Activated gamma-delta T cell treated with anti-CD3 and anti-CD28 coated beads, Interleukin-2, amount 50 U/mL, for 16 hours (primary cell): Measurements from ENCODE around the gene SRC.
"Not testable (repeated sequence)": the region's sequence is repeated elsewhere in the genome, so short reads cannot be mapped to it uniquely, and the experiment has no call there.

Experiments used
- DNase-seq: peaks from one replicate; pipeline ENCODE4 v3.0.0-alpha.2; 2020; ENCODE audit warnings: low read depth

SRC gene

DNA sequence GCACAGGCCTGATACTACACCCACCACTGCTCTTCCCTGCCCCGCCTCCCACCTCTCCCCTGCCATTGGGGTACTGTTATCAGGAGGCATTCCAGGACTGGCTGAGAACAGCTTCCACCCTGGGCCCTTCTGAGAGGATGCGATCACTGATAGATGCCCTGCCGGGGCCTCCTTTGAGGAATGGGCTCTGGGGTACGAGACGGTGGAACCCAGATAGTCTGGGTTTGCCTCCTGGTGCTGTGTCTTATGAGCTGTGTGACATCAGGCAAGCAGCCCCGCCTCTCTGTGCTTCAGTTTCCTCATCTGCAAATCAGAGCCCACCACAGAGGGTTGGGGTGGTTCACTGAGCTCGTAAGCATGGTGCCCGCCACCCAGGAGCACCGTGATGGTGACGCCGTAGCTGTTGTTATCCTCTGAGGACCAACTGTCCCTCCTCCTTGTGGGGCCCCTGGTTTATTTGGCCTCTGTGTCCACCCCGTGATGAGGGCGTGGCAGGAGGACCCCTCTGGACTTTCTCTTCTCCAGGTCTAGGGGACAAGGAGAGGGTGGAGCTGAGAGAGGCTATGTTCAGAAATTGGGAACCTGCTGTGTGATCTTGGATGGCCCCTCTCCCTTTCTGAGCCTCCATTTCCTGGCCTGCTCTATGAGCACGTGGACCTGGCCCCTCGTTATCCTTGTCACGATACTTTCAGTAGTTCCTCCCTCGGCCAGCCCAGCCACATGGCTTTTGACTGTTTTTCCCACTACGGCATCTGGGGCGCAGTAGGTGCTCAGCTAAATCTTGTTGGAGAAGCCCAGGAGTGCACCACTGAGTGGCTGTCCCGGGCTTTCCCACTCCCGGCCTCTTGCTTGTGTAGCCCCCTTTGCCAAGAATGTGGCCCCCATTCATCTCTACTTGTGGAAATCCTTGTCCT lies 18.3 kb downstream of the SRC start:
- DNase-seq, result no peak

DNA sequence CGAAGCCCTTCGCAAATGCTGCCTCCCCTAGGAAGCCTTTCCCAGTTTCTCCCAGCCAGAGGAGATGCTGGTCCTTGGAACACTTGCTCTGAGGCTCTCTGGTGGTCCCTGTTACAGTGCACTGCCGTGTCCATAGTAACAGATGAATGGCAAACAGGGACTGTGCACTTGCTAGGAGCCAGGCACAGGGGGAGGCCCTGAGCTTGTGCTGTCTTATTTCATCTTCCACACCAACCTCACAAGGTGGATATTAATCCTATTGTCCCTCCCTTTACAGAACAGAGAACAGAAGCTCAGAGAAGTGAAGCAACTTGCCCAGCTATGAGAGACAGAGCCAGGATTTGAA lies 19.0 kb downstream of the SRC start:
- no peak for DNase-seq

DNA sequence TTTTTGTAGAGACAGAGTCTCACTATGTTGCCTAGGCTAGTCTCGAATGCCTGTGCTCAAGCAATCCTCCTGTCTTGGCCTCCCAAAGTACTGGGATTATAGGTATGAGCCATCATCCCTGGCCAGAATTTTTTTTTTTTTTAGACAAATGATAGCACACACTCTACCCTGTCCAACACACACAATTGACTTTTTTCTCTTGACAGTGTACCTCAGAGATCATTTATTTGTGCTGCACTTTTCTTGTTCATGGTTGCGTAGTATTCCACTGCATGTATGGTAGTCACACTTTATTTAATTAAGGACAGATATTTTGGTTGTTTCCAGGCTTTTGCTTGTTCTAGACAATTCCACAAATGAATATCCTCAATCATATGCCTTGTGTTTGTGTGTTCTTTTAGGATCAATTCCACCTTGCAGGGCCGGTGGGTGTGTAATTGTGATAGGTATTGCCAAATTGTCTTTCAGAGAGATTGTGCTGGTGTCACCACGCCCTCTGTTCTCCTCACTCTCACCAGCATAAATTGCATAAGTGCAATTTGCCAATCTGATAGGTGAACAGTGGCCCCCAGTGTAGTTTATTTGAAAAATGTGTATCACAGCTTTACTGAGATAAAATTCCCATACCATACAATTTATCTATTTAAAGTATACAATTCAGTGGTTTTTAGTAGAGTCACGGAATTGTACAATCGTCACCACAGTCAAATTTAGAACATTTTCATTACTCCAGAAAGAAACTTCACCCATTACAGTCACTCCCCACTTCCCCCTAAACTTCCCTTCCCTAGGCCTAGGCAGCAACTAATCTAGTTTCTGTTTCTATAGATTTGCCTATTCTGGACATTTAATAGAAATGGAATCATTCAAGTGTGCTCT lies 20.1 kb downstream of the SRC start:
- no peak for DNase-seq

DNA sequence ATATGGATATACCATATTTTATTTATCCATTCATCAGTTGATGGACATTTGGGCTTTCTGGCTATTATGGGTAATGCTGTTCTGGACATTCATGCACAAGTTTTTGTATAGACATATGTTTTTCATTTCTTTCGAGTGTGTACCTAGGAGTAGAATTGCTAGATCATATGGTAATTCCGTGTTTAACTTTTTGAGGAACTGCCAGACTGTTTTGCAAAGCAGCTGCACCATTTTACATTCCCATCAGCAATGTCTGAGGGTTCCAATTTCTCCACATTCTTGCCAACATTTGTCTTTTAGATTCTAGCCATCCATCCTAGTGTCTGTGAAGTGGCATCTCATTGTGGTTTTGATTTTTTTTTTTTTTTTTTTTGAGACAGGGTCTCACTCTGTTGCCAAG lies 20.8 kb downstream of the SRC start:
- no peak for DNase-seq

DNA sequence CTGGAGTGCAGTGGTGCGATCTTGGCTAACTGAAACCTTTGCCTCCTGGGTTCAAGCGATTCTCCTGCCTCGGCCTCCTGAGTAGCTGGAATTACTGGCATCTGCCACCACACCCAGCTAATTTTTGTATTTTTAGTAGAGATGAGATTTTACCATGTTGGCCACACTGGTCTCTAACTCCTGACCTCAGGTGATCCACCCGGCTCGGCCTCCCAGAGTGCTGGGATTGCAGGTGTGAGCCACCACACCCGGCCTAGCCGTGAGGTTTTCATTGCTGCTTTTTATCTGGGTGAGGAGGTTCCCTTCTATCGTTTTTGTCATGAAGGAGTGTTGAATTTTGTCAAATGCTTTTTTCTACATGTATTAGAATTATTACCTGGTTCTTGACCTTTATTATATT lies 23.9 kb downstream of the SRC start:
- DNase-seq, result no peak

DNA sequence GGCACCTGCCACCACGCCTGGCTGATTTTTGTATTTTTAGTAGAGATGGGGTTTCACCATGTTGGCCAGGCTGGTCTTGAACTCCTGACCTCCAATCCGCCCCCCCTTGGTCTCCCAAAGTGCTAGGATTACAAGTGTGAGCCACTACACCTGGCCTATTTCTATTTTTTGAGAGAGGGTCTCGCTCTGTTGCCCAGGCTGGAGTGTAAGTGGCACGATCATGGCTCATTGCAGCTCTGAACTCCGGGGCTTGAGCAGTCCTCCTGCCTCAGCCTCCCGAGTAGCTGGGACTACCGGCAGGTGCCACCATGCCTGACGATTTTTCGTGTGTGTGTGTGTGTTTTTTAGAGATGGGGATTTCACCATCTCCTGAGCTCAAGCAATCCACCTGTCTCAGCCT lies 25.9 kb downstream of the SRC start:
- DNase-seq, result not testable (repeated sequence)

DNA sequence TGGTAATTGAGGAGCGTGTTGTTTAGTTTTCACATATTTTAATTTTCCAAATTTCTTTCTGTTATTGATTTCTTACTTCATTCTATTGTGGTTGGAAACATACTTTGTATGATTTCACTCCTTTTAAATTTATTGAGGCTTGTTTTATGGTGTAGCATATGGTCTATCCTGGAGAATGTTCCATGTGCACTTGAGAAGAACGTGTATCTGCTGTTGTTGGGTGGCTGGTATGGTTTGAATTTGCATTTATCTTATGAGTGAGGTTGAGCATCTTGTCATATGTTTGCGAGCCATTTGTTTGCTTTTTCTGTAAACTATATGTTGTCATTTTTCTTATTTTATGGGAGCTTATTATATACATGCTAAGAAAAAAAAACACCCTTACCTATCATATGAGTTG lies 26.5 kb downstream of the SRC start:
- no peak for DNase-seq

DNA sequence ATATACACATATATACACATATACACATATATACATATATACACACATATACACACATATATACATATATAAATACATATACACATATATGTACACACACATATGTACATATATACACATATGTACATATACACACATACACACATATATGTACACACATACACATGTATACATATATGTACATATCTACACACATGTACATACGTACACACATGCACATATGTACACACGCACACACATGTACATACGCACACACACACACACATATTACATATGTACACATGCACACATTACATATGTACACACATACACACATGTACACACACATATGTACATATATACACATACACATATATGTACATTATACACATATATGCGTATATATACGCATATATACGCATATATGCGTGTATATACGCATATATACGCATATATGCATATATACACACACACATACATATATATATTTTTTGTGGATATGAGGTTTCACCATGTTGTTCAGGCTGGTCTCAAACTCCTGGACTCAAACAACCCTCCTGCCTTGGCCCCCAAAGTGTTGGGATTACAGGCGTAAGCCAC lies 27.2 kb downstream of the SRC start:
- DNase-seq, result no peak

DNA sequence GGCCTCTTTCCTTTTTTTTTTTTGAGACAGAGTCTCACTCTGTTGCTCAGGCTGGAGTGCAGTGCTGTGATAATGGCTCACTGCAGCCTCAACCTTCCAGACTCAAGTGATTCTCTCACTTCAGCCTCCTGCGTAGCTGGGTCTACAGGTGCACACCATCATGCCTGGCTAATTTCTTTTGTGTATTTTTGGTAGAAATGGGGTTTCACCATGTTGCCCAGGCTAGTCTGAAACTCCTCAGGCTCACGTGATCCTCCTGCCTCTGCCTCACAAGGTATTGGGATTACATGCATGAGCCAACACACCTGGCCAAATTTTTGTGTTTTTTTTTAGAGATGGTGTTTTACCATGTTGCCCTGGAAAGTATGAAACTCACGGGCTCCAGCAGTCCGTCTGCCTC lies 29.3 kb downstream of the SRC start:
- no peak for DNase-seq

DNA sequence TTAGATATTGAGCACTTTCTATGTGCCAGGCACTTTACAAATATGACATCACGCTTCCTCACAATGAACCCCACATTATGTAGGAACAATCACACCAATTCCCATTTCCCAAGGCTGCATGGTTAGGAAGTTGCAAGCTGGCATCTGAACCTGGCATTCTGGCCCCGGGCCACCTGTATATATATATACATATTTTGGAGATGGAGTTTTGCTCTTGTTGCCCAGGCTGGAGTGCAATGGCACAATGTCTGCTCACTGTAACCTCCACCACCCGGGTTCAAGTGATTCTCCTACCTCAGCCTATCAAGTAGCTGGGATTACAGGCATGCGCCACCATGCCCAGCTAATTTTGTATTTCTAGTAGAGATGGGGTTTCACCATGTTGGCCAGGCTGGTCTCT lies 30.4 kb downstream of the SRC start:
- no peak for DNase-seq

DNA sequence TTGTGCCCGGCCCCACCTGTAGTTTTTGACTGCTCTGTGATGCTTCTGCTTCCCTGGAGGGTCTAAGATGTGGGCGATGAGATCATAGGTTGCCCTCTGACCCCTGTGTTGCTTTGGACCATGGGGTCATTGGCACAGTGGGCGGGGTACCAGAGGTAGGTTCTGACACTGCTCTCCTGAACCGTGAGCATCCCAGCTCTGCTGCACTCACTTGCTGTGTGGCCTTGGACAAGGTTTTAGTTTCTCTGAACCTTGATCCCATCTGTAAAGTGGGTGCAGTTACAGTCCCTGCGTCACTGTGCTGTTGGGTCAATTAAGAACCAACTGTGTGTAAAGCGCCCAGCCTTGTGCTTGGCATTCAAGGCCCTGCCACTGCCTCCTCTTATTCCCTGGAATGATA lies 30.9 kb downstream of the SRC start:
- no peak for DNase-seq

DNA sequence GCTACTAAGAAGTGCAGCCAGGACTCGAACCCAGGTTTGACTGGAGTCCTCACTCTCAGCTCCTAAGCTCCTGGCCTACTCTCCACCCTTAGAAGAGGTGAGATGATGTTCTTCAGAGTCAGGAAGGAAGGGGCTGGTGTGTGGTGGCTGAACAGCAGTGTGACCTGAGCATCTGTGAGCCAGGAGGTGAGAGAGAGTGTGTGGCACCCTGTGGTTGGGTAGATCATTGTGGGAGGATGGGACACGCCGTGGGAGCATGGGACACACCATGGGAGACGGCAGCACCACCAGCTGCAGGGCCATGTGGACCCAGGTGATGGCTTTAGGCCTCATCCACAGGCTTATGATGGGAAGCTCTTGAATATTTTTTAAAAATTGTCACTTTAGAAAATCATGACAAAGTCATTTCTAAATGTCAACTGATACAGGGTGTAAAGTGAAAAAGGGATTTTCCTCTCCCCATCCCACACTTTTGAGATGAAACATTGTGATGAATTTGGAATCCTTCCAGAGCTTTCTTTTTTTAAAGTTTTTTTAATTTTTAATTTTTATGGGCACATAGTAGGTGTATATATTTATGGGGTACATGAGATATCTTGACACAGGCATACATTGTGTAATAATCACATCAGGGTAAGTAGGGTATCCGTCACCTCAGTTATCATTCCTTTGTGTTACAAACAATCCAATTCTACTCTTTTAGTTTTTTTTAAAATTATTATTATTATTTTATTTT lies 31.6 kb downstream of the SRC start:
- DNase-seq, result no peak

DNA sequence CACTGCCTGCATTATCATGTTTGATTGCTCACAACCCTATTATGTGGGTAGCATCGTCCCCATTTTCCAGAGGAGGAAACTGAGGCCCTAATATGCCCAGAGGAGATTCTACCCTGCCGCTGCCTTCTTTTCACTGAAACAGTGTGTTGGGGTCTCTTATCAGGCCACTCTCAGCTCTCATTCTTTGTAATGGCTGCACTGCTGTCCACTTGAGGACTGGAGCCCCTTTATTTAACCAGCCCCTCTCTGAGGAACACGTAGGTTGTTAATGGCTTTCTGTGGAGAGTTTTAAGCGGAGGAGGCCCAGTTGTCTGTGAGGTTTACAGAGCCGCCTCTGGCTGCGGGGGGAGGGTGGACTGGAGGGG lies 32.5 kb downstream of the SRC start:
- DNase-seq, result no peak

DNA sequence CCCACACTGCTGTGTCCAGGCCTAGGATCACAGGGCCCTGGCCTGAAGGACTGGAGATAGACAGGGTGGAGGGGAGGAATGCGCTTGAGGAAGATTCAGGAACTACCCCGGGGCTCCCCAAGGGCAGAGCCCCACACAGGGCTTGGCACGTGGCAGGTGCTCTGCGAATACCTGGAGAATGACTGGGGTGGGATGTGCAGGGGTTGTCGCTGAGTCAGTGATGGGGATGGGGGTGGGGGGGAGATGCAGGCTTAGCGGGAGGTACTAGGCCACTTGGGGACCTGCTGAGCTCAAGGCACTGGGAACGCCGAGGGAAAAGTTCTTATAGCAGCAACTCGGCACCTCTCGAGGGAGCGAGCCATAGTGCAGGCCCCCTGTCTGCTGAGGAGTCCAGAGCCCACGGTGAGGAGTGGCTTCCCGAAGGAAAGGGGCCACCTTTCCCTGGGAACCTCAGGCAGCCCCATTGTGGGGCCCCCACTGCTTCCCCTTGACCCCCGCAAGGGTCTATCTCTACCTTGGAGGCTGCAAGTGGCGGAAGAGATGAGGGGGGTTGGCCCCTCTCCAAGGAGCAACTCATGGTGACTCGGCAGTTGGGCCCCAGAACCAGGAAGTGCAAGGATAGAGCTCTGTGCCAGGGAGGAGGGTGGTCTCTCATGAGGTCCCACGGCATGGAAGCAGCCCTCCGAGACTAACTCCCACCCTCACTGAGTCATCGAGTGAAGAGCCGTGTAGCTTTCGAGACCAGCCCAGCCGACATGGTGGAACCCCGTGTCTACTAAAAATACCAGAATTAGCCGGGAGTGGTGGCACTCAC lies 33.1 kb downstream of the SRC start:
- DNase-seq, result no peak

DNA sequence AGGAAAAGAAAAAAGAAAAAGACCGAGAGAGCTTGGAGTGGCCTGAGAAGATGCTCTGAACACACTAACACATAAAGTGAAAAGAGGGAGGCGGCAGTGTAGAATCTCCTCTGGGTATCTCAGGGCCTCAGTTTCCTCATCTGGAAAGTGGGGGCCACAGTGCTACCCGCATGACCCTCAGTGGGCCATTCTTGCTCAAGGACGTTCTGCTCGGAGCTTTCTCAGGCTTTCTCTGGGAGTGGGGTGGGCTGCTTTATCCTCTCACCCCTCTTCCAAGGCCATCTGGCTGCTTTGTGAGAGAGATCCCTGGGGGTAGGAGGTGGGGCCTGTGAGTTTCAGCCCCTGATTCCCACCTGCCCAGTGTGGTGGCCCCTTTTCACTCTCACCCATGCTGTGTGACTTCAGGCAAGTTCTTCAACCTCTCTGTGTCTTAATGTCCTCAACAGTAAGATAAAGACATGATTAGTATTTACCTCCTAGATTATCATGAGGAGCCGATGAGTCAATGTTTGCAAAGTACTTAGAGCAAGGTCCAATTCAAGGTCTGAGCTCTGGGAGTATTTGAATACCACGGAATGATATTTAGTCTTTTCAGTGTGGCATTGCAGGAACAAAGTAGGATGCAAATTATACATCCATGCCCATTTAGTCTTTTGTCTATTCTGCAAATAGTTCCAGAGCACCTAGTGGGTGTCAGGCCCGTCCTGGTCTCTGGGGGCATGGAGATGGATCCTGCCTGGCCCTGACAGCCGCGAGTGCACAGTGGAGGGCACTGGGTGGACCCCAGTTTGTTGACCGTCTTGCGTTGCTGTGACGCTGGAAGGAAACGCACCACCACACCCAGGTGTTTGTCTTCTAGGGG lies 34.3 kb downstream of the SRC start:
- no peak for DNase-seq

DNA sequence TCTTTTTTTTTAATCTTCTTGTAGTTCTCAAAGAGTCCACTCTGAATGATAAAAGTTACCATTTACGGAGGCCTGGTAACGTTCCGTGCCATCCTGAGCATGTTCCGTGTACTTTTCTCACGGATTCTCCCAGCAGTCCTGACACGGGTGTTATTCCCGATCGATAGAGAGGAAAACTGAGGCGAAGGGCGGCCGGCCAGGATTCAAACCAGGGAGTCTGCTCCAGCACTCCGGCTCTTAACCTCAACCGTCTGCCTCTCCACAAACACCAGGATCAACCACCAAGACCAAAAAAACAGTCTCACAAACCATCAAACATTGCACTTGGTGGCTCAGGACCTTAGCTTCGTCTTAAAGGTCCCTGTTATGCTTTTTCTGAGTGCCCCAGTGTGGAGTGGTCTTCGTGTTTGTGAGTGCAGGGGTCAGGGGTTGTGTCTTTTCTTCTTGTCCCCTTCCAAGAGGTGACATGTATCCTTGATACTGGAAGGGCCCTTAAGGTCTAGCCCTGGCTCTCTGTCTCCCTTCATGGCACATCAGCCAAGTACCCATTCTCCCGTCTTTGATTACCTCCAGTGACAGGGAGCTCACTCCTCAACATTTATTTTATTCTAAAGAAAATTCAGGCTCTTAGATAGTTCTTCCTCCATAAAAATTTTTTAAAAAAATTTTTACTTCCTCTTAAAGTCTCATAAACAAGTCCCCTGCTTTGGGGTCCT lies 35.1 kb downstream of the SRC start:
- DNase-seq, result no peak

DNA sequence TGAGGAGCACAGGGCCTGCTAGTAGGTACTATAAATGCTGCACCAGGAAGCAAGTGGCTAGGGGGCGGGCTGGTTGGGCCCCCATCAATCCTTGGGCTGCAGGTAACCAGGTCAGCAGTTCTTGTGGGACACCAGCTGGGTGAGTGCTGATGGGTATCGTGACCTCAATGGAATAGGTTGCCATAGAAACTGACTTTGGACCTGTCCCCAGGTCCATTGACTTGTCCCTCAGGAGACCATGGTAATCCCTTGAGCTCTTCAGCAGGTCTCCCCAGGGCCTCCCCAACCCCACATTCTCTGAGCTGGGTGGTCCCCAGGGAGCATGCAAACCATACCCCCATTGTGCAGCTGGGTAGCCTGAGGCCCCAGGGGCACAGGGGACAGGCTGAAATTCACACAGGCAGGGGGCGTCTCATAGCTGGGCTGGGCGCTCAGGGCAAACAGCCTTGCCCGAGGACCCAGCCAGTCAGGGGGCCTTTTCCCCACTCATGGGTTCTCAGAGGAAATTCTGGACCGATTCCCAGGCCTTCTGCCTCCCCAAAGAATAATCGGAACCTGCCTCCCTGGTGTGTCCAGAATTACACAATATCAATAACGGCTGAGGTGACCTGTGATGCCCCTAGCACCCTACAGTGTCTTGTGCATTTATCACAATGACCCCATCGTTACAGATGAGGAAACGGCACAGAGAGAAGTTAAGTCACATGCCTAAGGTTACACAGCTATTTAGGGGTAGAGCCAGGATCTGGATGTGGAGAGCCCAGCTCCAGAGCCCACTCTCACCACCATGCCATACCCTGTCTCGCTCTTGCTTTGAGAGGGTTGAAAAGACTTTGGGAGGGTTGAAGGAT lies 35.9 kb downstream of the SRC start:
- DNase-seq, result no peak

DNA sequence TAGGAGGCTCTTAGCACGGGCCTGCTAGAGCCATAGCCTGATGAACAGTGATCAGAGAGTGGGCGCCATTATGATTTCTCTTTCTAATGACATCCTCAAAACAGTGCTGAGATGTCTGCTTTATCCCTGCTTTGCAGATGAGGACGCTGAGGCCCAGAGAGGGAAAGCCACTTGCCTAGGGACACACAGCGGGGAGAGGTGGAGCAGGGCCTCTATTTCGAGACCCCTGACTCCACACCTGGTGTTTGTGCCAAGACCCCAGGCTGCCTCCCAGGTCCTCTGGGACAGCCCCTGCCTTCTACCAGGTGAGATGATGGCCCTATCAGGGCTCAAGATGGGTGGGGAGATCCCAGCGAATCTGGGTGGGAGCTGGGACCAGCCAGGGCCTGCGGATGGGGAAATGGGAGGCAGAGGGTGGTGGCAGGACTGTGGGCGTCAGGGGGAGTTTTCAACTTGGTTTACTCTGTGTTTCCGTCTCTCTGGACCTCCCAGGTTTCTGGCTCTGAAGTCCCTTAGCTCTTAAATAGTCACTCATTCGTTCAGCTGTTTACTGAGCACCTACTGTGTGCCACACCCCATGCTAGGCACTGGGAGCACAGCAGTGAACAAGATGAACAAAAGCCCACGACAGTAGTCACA lies 36.7 kb downstream of the SRC start:
- no peak for DNase-seq
